HCT116 (cell line): ENCODE data around the gene SPATS1. TPM values are rescaled to one million over a fixed set of nuclear protein-coding genes. Genes with fewer than 3 reads are reported as not detected.

Source experiments
- ATAC-seq: fragments of 200-7000 bp; cut with Tn5 transposase; 2 replicates; pipeline ENCODE4 v1.9.1; 2020; ENCODE audit warnings: mild to moderate bottlenecking, moderate library complexity
- BruUV-seq: library from RNA; stranded (reverse); fragments of 400-500 nt; replicated peaks from 2 replicates; lab custom pipeline; 2021; lab: Mats Ljungman, UMichigan
- CTCF ChIA-PET: fragments of 300-600 bp; sonication (Branson Sonifier 250); formaldehyde crosslinking; loops from one replicate; lab custom pipeline; 2021; ENCODE audit warnings: antibody characterized with exemption; lab: Charles Lee
- POLR2A ChIA-PET: fragments of 300-600, 350-600 bp; sonication (Branson Sonifier 250); formaldehyde crosslinking; loops from one replicate; lab custom pipeline; 2021; ENCODE audit warnings: antibody characterized with exemption; lab: Charles Lee
- RAD21 ChIA-PET, 2 experiments: fragments of 300-600 bp; sonication (Branson Sonifier 250); formaldehyde crosslinking; loops; one replicate each; lab custom pipeline; 2023; ENCODE audit warnings: low total read pairs in 2 of 2; ENCODE audit not compliant: uncharacterized antibody in 2 of 2, unreplicated experiment in 2 of 2, low non-redundant PET in 1 of 2; lab: Charles Lee
- DNase-seq: peaks from one replicate; pipeline ENCODE4 v3.0.0-alpha.2; 2010; ENCODE audit warnings: low read depth, low spot score
- H2AFZ ChIP-seq: fragments of 200-600 bp; shearing (Covaris generic), sonication (generic); 2 replicates; pipeline ENCODE4 v1.6.1; 2017; ENCODE audit warnings: low read depth, mixed run types, mixed read lengths, antibody characterized with exemption, low read length; ENCODE audit not compliant: poor library complexity, severe bottlenecking
- H3K27ac ChIP-seq: 2 replicates; pipeline ENCODE4 v1.5.1; 2012; ENCODE audit warnings: low read depth, low read length
- H3K27me3 ChIP-seq: fragments of 200-600 bp; sonication (generic); 2 replicates; pipeline ENCODE4 v1.6.1; 2016; ENCODE audit warnings: mixed run types, low read length, mixed read lengths; ENCODE audit not compliant: insufficient read depth
- H3K36me3 ChIP-seq, 2 experiments: fragments of 200-500 bp in 1 of 2; fragments of 200-600 bp in 1 of 2; sonication (Bioruptor generic) in 1 of 2; sonication (generic) in 1 of 2; 2 replicates each; pipeline versions ENCODE4 v1.5.1 to v1.6.1; 2014 to 2016; ENCODE audit warnings: low read length in 2 of 2, inconsistent platforms in 1 of 2, mixed read lengths in 1 of 2, mixed run types in 1 of 2; ENCODE audit not compliant: insufficient read depth in 2 of 2, control insufficient read depth in 1 of 2
- H3K4me1 ChIP-seq, 2 experiments: fragments of 200-600 bp in 1 of 2; sonication (generic) in 1 of 2; 2 replicates each; pipeline versions ENCODE4 v1.5.1 to v1.6.1; 2012 to 2017; ENCODE audit warnings: low read length in 2 of 2, inconsistent platforms in 1 of 2, mild to moderate bottlenecking in 1 of 2, mixed read lengths in 1 of 2, mixed run types in 1 of 2, moderate library complexity in 1 of 2; ENCODE audit not compliant: insufficient read depth in 2 of 2, control insufficient read depth in 1 of 2
- H3K4me2 ChIP-seq: fragments of 200-600 bp; sonication (generic); 2 replicates; pipeline ENCODE4 v1.6.1; 2017; ENCODE audit warnings: mixed run types, low read length, mixed read lengths
- H3K4me3 ChIP-seq, 2 experiments: fragments of 200-600 bp in 1 of 2; sonication (generic) in 1 of 2; replicated peaks in 1 of 2; 2 replicates each; pipeline ENCODE4 v1.5.1; 2011 to 2016; ENCODE audit warnings: low read length in 2 of 2, control low read depth in 1 of 2, low read depth in 1 of 2, mild to moderate bottlenecking in 1 of 2, mixed read lengths in 1 of 2, mixed run types in 1 of 2
- H3K79me2 ChIP-seq: fragments of 200-600 bp; sonication (generic); 2 replicates; pipeline ENCODE4 v1.6.1; 2017; ENCODE audit warnings: mild to moderate bottlenecking, mixed run types, low read length, moderate library complexity, mixed read lengths; ENCODE audit not compliant: insufficient read depth
- H3K9ac ChIP-seq: fragments of 200-600 bp; sonication (generic); 2 replicates; pipeline ENCODE4 v1.6.1; 2016; ENCODE audit warnings: low read length, mixed read lengths
- H3K9me2 ChIP-seq: fragments of 200-600 bp; sonication (generic), shearing (Covaris generic); 2 replicates; pipeline ENCODE4 v1.6.1; 2017; ENCODE audit warnings: mixed run types, mild to moderate bottlenecking, moderate library complexity; ENCODE audit not compliant: insufficient read depth
- H3K9me3 ChIP-seq, 2 experiments: fragments of 200-500 bp in 1 of 2; fragments of 200-600 bp in 1 of 2; sonication (Bioruptor generic) in 1 of 2; sonication (generic) in 1 of 2; 2 replicates each; pipeline ENCODE4 v1.6.1; 2014 to 2017; ENCODE audit warnings: low read length in 2 of 2, mixed read lengths in 2 of 2, inconsistent platforms in 1 of 2, low read depth in 1 of 2, mild to moderate bottlenecking in 1 of 2, mixed run types in 1 of 2, moderate library complexity in 1 of 2; ENCODE audit not compliant: control insufficient read depth in 1 of 2, insufficient read depth in 1 of 2
- H4K20me1 ChIP-seq: fragments of 200-600 bp; sonication (generic), shearing (Covaris generic); 2 replicates; pipeline ENCODE4 v1.6.1; 2017; ENCODE audit warnings: mixed run types, mild to moderate bottlenecking, moderate library complexity; ENCODE audit not compliant: insufficient read depth
- ATF3 ChIP-seq: IDR thresholded peaks from 2 replicates; pipeline ENCODE4 v1.6.1; 2012
- EGR1 ChIP-seq: IDR thresholded peaks from 2 replicates; pipeline ENCODE4 v1.6.1; 2012; ENCODE audit warnings: low read depth
- FOSL1 ChIP-seq: IDR thresholded peaks from 2 replicates; pipeline ENCODE4 v1.6.1; 2012; ENCODE audit warnings: low read depth
- SIN3A ChIP-seq: IDR thresholded peaks from 2 replicates; pipeline ENCODE4 v1.6.1; 2012; ENCODE audit warnings: low read depth
- SP1 ChIP-seq: IDR thresholded peaks from 2 replicates; pipeline ENCODE4 v1.6.1; 2012; ENCODE audit warnings: low read depth
- intact Hi-C: fragments of 100-400 bp; cut with micrococcal nuclease; formaldehyde crosslinking; loops from 2 replicates; pipeline ENCODE4 v1.10.0; 2022
- total RNA-seq: library from RNA; stranded (reverse); gene quantifications from one replicate; pipeline ENCODE4 v1.2.1, GENCODE V29; 2021; ENCODE audit not compliant: unreplicated experiment
- TF ChIP-seq, protein P1 (sequence below): IDR thresholded peaks from 2 replicates; pipeline ENCODE4 v1.6.1; 2012; ENCODE audit warnings: low read depth

Gene SPATS1
- total RNA-seq, 1 experiment from 2014 or later, result not detected

DNA sequence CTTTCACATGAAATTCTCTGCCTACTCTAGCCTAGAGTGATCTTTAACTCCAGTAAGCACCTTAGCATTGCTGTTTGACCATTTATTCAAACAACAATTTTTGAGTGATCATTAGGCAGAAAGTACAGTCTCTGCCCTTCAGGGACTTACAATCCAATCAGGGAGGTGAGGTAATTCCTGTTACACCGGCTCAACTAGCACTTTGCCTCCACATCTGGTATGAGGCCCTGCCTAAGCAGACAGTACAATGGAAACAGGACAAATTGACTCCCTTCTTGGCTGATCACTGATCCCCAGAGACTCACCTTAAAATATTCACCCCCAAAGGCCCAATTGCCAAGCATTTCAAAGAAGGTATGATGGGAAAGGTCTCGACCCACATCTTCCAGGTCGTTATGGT, 30.7 kb upstream of the SPATS1 start:
- H4K20me1 ChIP-seq, result no peaks in the 10 kb centered on the region
- RAD21 ChIA-PET, result no interaction called here
- no peaks in the 10 kb centered on the region for H3K9me2 ChIP-seq
- TF ChIP-seq ATF3 (no peak), SIN3A (no peak), FOSL1 (no peak), SP1 (no peak), EGR1 (no peak)
- TF ChIP-seq, protein P1, sequence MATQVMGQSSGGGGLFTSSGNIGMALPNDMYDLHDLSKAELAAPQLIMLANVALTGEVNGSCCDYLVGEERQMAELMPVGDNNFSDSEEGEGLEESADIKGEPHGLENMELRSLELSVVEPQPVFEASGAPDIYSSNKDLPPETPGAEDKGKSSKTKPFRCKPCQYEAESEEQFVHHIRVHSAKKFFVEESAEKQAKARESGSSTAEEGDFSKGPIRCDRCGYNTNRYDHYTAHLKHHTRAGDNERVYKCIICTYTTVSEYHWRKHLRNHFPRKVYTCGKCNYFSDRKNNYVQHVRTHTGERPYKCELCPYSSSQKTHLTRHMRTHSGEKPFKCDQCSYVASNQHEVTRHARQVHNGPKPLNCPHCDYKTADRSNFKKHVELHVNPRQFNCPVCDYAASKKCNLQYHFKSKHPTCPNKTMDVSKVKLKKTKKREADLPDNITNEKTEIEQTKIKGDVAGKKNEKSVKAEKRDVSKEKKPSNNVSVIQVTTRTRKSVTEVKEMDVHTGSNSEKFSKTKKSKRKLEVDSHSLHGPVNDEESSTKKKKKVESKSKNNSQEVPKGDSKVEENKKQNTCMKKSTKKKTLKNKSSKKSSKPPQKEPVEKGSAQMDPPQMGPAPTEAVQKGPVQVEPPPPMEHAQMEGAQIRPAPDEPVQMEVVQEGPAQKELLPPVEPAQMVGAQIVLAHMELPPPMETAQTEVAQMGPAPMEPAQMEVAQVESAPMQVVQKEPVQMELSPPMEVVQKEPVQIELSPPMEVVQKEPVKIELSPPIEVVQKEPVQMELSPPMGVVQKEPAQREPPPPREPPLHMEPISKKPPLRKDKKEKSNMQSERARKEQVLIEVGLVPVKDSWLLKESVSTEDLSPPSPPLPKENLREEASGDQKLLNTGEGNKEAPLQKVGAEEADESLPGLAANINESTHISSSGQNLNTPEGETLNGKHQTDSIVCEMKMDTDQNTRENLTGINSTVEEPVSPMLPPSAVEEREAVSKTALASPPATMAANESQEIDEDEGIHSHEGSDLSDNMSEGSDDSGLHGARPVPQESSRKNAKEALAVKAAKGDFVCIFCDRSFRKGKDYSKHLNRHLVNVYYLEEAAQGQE, result no peak
- H3K9ac ChIP-seq, result peak overlapping the region; percentile 86; the same call in 1 of the 2 replicates
- peak overlapping the region; percentile 82 for H3K4me2 ChIP-seq
- intact Hi-C loops, result no loop called here
- CTCF ChIA-PET, result no interaction called here
- ATAC-seq, result no peak
- peak overlapping the region; percentile 97 to 98 for H3K4me3 ChIP-seq
- no TSS peak for BruUV-seq
- peaks cover 19% of the 10 kb centered on the region for H3K79me2 ChIP-seq
- H3K36me3 ChIP-seq, result peaks cover 25 to 32% of the 10 kb centered on the region in 2 experiments; a peak in 3 of 4 replicates
- no peak overlapping the region for H3K27ac ChIP-seq
- no peaks in the 10 kb centered on the region for H3K27me3 ChIP-seq
- no peak for DNase-seq
- peaks cover 6 to 16% of the 10 kb centered on the region in 2 experiments for H3K4me1 ChIP-seq
- no peaks in the 10 kb centered on the region for H3K9me3 ChIP-seq
- POLR2A ChIA-PET, result no interaction called here
- no peak overlapping the region for H2AFZ ChIP-seq
